K562 (cell line): Measurements from ENCODE around the gene CRELD2. TPM values are rescaled to one million over a fixed set of nuclear protein-coding genes. Genes with fewer than 3 reads are reported as not detected.

ENCODE experiments used
- ARID1B ChIP-seq: fragments of 450-650 bp; IDR thresholded peaks from 2 replicates; pipeline ENCODE4 v1.6.1; 2016; ENCODE audit warnings: antibody characterized with exemption, mild to moderate bottlenecking, inconsistent platforms
- BCL6 ChIP-seq: fragments of 250-450 bp; sonication (Bioruptor Pico); IDR thresholded peaks from 2 replicates; pipeline ENCODE4 v1.4.0; 2020
- CBX8 ChIP-seq: fragments of 200-600 bp; sonication (generic); IDR thresholded peaks from 2 replicates; pipeline ENCODE4 v1.6.1; 2012; ENCODE audit warnings: borderline replicate concordance, mixed run types, low read depth, mild to moderate bottlenecking, moderate library complexity, mixed read lengths, low read length, control low read depth, inconsistent platforms; ENCODE audit not compliant: poor library complexity, severe bottlenecking; ENCODE audit errors: extremely low read depth
- CEBPB ChIP-seq: fragments of 450-650 bp; IDR thresholded peaks from 2 replicates; pipeline ENCODE4 v1.6.1; 2016; ENCODE audit warnings: missing genetic modification characterization, missing compliant biosample characterization
- ELF2 ChIP-seq: fragments of 250-450 bp; sonication (Bioruptor Pico); IDR thresholded peaks from 2 replicates; pipeline ENCODE4 v1.5.0; 2021; ENCODE audit warnings: mild to moderate bottlenecking
- KAT2B ChIP-seq: IDR thresholded peaks from one replicate; pipeline ENCODE4 v1.6.1; 2012; ENCODE audit warnings: low read depth, mild to moderate bottlenecking, control low read depth, inconsistent platforms, low read length, moderate library complexity
- MIER1 ChIP-seq: fragments of 450-650 bp; IDR thresholded peaks from 2 replicates; pipeline ENCODE4 v1.6.1; 2016; ENCODE audit warnings: antibody characterized with exemption, mild to moderate bottlenecking, low read depth
- NR2F6 ChIP-seq: fragments of 450-650 bp; formaldehyde crosslinking; IDR thresholded peaks from 2 replicates; pipeline ENCODE4 v1.4.0; 2020; ENCODE audit warnings: mild to moderate bottlenecking
- RBFOX2 ChIP-seq: fragments of 200-400 bp; formaldehyde crosslinking; IDR thresholded peaks from 2 replicates; pipeline ENCODE4 v1.6.1; 2017; ENCODE audit warnings: low read depth, mild to moderate bottlenecking, low read length, moderate library complexity
- RFX5 ChIP-seq: IDR thresholded peaks from 2 replicates; pipeline ENCODE4 v1.6.1; 2011; ENCODE audit warnings: low read depth, mild to moderate bottlenecking, improper control_type of control experiment, low read length
- SIRT6 ChIP-seq: IDR thresholded peaks from one replicate; pipeline ENCODE4 v1.6.1; 2012; ENCODE audit warnings: low read depth, mild to moderate bottlenecking, control low read depth, inconsistent platforms, low read length, moderate library complexity
- SP2 ChIP-seq: IDR thresholded peaks from 2 replicates; pipeline ENCODE4 v1.6.1; 2011; ENCODE audit warnings: mild to moderate bottlenecking, low read depth, low read length, moderate library complexity; ENCODE audit not compliant: poor library complexity, severe bottlenecking; ENCODE audit errors: extremely low read depth
- XRCC3 ChIP-seq: fragments of 450-650 bp; IDR thresholded peaks from 2 replicates; pipeline ENCODE4 v1.6.1; 2017; ENCODE audit warnings: mild to moderate bottlenecking, moderate library complexity
- ZNF318 ChIP-seq, 2 experiments: fragments of 450-650 bp; IDR thresholded peaks; 2 replicates each; pipeline ENCODE4 v1.6.1; 2016; ENCODE audit warnings: mild to moderate bottlenecking in 2 of 2, borderline replicate concordance in 1 of 2, low read depth in 1 of 2, moderate library complexity in 1 of 2
- polyA plus RNA-seq, 8 experiments: library from polyadenylated mRNA; depleted of rRNA in 4 of 8; stranded (reverse) in 5 of 8; unstranded in 3 of 8; fragments of >200 nt; fragmentation: Nextera tagmentation in 2 of 8; fragmentation: Illumina TruSeq in 1 of 8; extraction: Ambion mirVana in 2 of 8; extraction: Trizol in 1 of 8; gene quantifications; 2 replicates each; pipeline versions ENCODE4 v1.2.1 to v1.2.3, GENCODE V29; 2011 to 2014; ENCODE audit warnings: inconsistent platforms in 1 of 8, missing spikeins in 1 of 8
- total RNA-seq, 7 experiments: library from RNA; depleted of rRNA in 6 of 7; stranded (reverse); fragments of >200 nt in 6 of 7; fragmentation: Illumina TruSeq in 2 of 7; extraction: Trizol in 2 of 7; gene quantifications; 2 replicates each; pipeline versions ENCODE4 v1.2.1 to v1.2.3, GENCODE V29; 2011 to 2021; ENCODE audit warnings: low replicate concordance in 1 of 7
- TF ChIP-seq, protein P1 (sequence below): sonication (generic); formaldehyde crosslinking; IDR thresholded peaks from 2 replicates; pipeline ENCODE4 v1.8.0; 2022; ENCODE audit warnings: mild to moderate bottlenecking, missing genetic modification reagents

The CRELD2 gene
- total and polyA plus RNA-seq, 9 of the 15 experiments (the other 6 are each of a cell fraction or from before 2014, with no cell fraction given), result 0.96 to 25.3 (median 8.8) TPM

- no peak for TF ChIP-seq ARID1B
- no peak for TF ChIP-seq ELF2 (CRISPR knock-in tag)
- TF ChIP-seq KAT2B, result no peak
- no peak for TF ChIP-seq BCL6 (CRISPR knock-in tag)
- TF ChIP-seq, protein P1, sequence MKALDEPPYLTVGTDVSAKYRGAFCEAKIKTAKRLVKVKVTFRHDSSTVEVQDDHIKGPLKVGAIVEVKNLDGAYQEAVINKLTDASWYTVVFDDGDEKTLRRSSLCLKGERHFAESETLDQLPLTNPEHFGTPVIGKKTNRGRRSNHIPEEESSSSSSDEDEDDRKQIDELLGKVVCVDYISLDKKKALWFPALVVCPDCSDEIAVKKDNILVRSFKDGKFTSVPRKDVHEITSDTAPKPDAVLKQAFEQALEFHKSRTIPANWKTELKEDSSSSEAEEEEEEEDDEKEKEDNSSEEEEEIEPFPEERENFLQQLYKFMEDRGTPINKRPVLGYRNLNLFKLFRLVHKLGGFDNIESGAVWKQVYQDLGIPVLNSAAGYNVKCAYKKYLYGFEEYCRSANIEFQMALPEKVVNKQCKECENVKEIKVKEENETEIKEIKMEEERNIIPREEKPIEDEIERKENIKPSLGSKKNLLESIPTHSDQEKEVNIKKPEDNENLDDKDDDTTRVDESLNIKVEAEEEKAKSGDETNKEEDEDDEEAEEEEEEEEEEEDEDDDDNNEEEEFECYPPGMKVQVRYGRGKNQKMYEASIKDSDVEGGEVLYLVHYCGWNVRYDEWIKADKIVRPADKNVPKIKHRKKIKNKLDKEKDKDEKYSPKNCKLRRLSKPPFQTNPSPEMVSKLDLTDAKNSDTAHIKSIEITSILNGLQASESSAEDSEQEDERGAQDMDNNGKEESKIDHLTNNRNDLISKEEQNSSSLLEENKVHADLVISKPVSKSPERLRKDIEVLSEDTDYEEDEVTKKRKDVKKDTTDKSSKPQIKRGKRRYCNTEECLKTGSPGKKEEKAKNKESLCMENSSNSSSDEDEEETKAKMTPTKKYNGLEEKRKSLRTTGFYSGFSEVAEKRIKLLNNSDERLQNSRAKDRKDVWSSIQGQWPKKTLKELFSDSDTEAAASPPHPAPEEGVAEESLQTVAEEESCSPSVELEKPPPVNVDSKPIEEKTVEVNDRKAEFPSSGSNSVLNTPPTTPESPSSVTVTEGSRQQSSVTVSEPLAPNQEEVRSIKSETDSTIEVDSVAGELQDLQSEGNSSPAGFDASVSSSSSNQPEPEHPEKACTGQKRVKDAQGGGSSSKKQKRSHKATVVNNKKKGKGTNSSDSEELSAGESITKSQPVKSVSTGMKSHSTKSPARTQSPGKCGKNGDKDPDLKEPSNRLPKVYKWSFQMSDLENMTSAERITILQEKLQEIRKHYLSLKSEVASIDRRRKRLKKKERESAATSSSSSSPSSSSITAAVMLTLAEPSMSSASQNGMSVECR (CRISPR knock-in tag), result no peak; the same call in 1 of the 2 replicates
- no peak for TF ChIP-seq RFX5
- TF ChIP-seq CBX8, result no peak
- no peak for TF ChIP-seq SP2
- TF ChIP-seq XRCC3, result no peak
- peak; percentile 91 for TF ChIP-seq RBFOX2
- no peak for TF ChIP-seq ZNF318 (IDR thresholded peaks at IDR 0.05; ENCODE audit: borderline replicate concordance in 1 of 2, low read depth in 1 of 2)
- no peak for TF ChIP-seq NR2F6 (CRISPR knock-in tag)
- TF ChIP-seq CEBPB, result no peak
- no peak for TF ChIP-seq SIRT6
- TF ChIP-seq MIER1, result no peak
These were observed 41.9 kb downstream of the CRELD2 start, which contains the start of gene PIM3 (continued) for GRCh38 chr22:49960159-49961004.
